ENCODE data around the gene PRDM5. TPM values are rescaled to one million over a fixed set of nuclear protein-coding genes. Genes with fewer than 3 reads are reported as not detected.

Gene PRDM5
- total and polyA plus RNA-seq, 2 donors from 2014 or later, result 2.6 to 9.1 TPM

GRCh38 chr4:120808475-120809141 is 113.9 kb downstream of the PRDM5 start:
- H3K4me1 ChIP-seq (ENCODE audit: control insufficient read depth in 2 of 3, insufficient read depth in 2 of 3, low read depth in 1 of 3, low read length in 3 of 3), result no peaks in the 10 kb centered on the region
- no peak overlapping the region for H3K4me3 ChIP-seq (ENCODE audit: low read length in 3 of 3)
- intact Hi-C loops (cut with DNase I), result no loop called here
- no peaks in the 10 kb centered on the region for H3K36me3 ChIP-seq (ENCODE audit: control insufficient read depth in 2 of 3, insufficient read depth in 3 of 3, low read length in 3 of 3)
- FAIRE-seq, result no peak
- no peak overlapping the region for H3K27ac ChIP-seq (ENCODE audit: low read depth in 2 of 2, low read length in 2 of 2)
- no peak overlapping the region for H3K9ac ChIP-seq (ENCODE audit: low read length in 3 of 3)
- peaks cover 0 to 3% (median 2%) of the 10 kb centered on the region in 3 donors for H3K9me3 ChIP-seq (ENCODE audit: control insufficient read depth in 2 of 3, insufficient read depth in 1 of 3, low read length in 3 of 3)
- peak in 1 of 5 donors; percentile 69 for DNase-seq
- no peak for TF ChIP-seq CTCF (IDR thresholded peaks at IDR 0.05; ENCODE audit: borderline replicate concordance, extremely low read depth, insufficient read depth)
- no peaks in the 10 kb centered on the region for H3K27me3 ChIP-seq (ENCODE audit: control insufficient read depth, insufficient read depth, low read length)

GRCh38 chr4:120801137-120801758 is 121.3 kb downstream of the PRDM5 start:
- no peak for TF ChIP-seq CTCF (IDR thresholded peaks at IDR 0.05; ENCODE audit: borderline replicate concordance, extremely low read depth, insufficient read depth)
- Histone ChIP-seq H3K4me1 (ENCODE audit: control insufficient read depth in 2 of 3, insufficient read depth in 2 of 3, low read depth in 1 of 3, low read length in 3 of 3) (no peaks in the 10 kb centered on the region), H3K36me3 (ENCODE audit: control insufficient read depth in 2 of 3, insufficient read depth in 3 of 3, low read length in 3 of 3) (no peaks in the 10 kb centered on the region), H3K27me3 (ENCODE audit: control insufficient read depth, insufficient read depth, low read length) (no peaks in the 10 kb centered on the region), H3K9me3 (ENCODE audit: control insufficient read depth in 2 of 3, insufficient read depth in 1 of 3, low read length in 3 of 3) (no peaks in the 10 kb centered on the region), H3K9ac (ENCODE audit: low read length in 3 of 3) (no peak overlapping the region), H3K27ac (ENCODE audit: low read depth in 2 of 2, low read length in 2 of 2) (no peak overlapping the region), H3K4me3 (ENCODE audit: low read length in 3 of 3) (no peak overlapping the region)
- intact Hi-C loops (cut with DNase I), result no loop called here
- peak in 1 of 5 donors; percentile 37 for DNase-seq
- no peak for FAIRE-seq

DNA sequence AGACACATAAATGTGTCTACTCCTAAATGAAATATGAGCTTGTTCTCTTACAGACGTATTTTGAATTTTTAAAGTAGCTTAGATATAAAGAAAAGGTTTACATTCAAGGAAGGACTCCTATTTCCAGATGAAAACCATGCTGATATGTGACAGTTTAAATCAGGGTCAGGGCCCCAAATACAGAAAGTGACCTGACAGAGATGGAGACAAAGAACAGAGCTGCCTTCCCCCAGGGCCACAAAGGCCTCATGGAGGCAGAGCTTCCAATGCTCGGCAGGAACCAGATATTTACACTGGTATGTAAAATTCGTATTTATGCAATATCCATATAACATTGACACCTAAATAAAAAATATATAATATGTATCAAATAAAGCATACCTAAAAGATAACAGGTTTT is 124.0 kb downstream of the PRDM5 start:
- FAIRE-seq, result no peak
- no peak for TF ChIP-seq CTCF (IDR thresholded peaks at IDR 0.05; ENCODE audit: borderline replicate concordance, extremely low read depth, insufficient read depth)

More for the DNA sequence above, 124.0 kb downstream of the PRDM5 start:
- H3K9ac ChIP-seq (ENCODE audit: low read length in 3 of 3), result no peak overlapping the region
- H3K36me3 ChIP-seq (ENCODE audit: control insufficient read depth in 2 of 3, insufficient read depth in 3 of 3, low read length in 3 of 3), result no peaks in the 10 kb centered on the region
- no peaks in the 10 kb centered on the region for H3K4me1 ChIP-seq (ENCODE audit: control insufficient read depth in 2 of 3, insufficient read depth in 2 of 3, low read depth in 1 of 3, low read length in 3 of 3)
- no peaks in the 10 kb centered on the region for H3K9me3 ChIP-seq (ENCODE audit: control insufficient read depth in 2 of 3, insufficient read depth in 1 of 3, low read length in 3 of 3)
- no peaks in the 10 kb centered on the region for H3K27me3 ChIP-seq (ENCODE audit: control insufficient read depth, insufficient read depth, low read length)
- DNase-seq, result no peak
- no peak overlapping the region for H3K27ac ChIP-seq (ENCODE audit: low read depth in 2 of 2, low read length in 2 of 2)
- intact Hi-C loops (cut with DNase I), result no loop called here
- H3K4me3 ChIP-seq (ENCODE audit: low read length in 3 of 3), result no peak overlapping the region
